NCI-H446 (cell line): ENCODE data around the gene TMEM163.
"Not testable (repeated sequence)": the region's sequence is repeated elsewhere in the genome, so short reads cannot be mapped to it uniquely, and the experiment has no call there.

Experiments used
- DNase-seq, 2 experiments: peaks; one replicate each; lab custom pipeline; 2025; lab: John Stamatoyannopoulos, UW

TMEM163 gene

GRCh38 chr2:134718817-134719814 is at the start of gene TMEM163:
Gene TMEM163 (minus strand): TSS chr2:134719000.
- no peak for DNase-seq

GRCh38 chr2:134766583-134766982 is 47.8 kb upstream of the TMEM163 start:
- DNase-seq: no peak

GRCh38 chr2:134765987-134766386 is 47.2 kb upstream of the TMEM163 start:
- DNase-seq: no peak

- DNase-seq: no peak
Observed at GRCh38 chr2:134764164-134764563, 45.4 kb upstream of the TMEM163 start.

GRCh38 chr2:134763164-134763710 is 44.4 kb upstream of the TMEM163 start:
- no peak for DNase-seq

- no peak for DNase-seq
Observed at GRCh38 chr2:134762508-134762907, 43.7 kb upstream of the TMEM163 start.

- DNase-seq: no peak
Observed at GRCh38 chr2:134760385-134760784, 41.6 kb upstream of the TMEM163 start.

GRCh38 chr2:134758633-134759032 is 39.8 kb upstream of the TMEM163 start:
- no peak for DNase-seq

- DNase-seq: not testable (repeated sequence)
Observed at GRCh38 chr2:134751981-134752380, 33.2 kb upstream of the TMEM163 start.

- no peak for DNase-seq
Observed at GRCh38 chr2:134745546-134745945, 26.7 kb upstream of the TMEM163 start.

GRCh38 chr2:134745023-134745422 is 26.2 kb upstream of the TMEM163 start:
- DNase-seq: no peak

GRCh38 chr2:134739879-134740301 is 21.1 kb upstream of the TMEM163 start:
- no peak for DNase-seq

- DNase-seq: no peak
Observed at GRCh38 chr2:134739236-134739878, 20.6 kb upstream of the TMEM163 start.

- DNase-seq: no peak
Observed at GRCh38 chr2:134738141-134738870, 19.5 kb upstream of the TMEM163 start.

- no peak for DNase-seq
Observed at GRCh38 chr2:134737671-134738070, 18.9 kb upstream of the TMEM163 start.

GRCh38 chr2:134736167-134736880 is 17.5 kb upstream of the TMEM163 start:
- DNase-seq: no peak

GRCh38 chr2:134728163-134728562 is 9.4 kb upstream of the TMEM163 start:
- no peak for DNase-seq

GRCh38 chr2:134727385-134727784 is 8.6 kb upstream of the TMEM163 start:
- no peak for DNase-seq

GRCh38 chr2:134726645-134727044 is 7.8 kb upstream of the TMEM163 start:
- no peak for DNase-seq

GRCh38 chr2:134725876-134726275 is 7.1 kb upstream of the TMEM163 start:
- no peak for DNase-seq

- no peak for DNase-seq
Observed at GRCh38 chr2:134724341-134724740, 5.5 kb upstream of the TMEM163 start.
